ENCODE results near the gene RASSF3. TPM values are rescaled to one million over a fixed set of nuclear protein-coding genes. Genes with fewer than 3 reads are reported as not detected.

The RASSF3 gene
- total RNA-seq, 2 experiments from 2014 or later = 16.3 to 49.9 TPM

- Histone ChIP-seq H3K36me3 (ENCODE audit: insufficient read depth, low read length) (peaks cover 16% of the 10 kb centered on the region), H3K79me2 (ENCODE audit: insufficient read depth, low read depth, low read length) (peaks cover 45% of the 10 kb centered on the region), H3K9me2 (ENCODE audit: insufficient read depth, low read length) (no peaks in the 10 kb centered on the region), H2AFZ (ENCODE audit: low read length) (peak overlapping the region; percentile 79), H3K27ac (ENCODE audit: low read depth, low read length, poor library complexity, severe bottlenecking) (peak overlapping the region; percentile 81), H4K20me1 (ENCODE audit: insufficient read depth, low read length) (peaks cover 18% of the 10 kb centered on the region; the same call in 1 of the 2 replicates), H3K9me3 (ENCODE audit: low read length) (no peaks in the 10 kb centered on the region), H3K4me1 (ENCODE audit: insufficient read depth, low read length, poor library complexity, severe bottlenecking) (peaks cover 34% of the 10 kb centered on the region), H3K4me3 (ENCODE audit: low read depth, low read length, poor library complexity, severe bottlenecking) (peak overlapping the region; percentile 93), H3K4me2 (ENCODE audit: low read length) (peak overlapping the region; percentile 92)
- TF ChIP-seq CTCF (conservative IDR thresholded peaks at IDR 0.05; ENCODE audit: low read length) (no peak), EZH2phosphoT487 (IDR thresholded peaks at IDR 0.05; ENCODE audit: borderline replicate concordance, low read depth, low read length) (no peak)
- POLR2A ChIA-PET = interaction anchor here (0.7 to 2.9 kb wide), 17 partner anchors 10 to 202 kb away, joined by 3 to 19 read pairs (median 5); no protein-coding TSS in a partner anchor
- DNase-seq (ENCODE audit: low spot score) = peak; percentile 46
- intact Hi-C loops (cut with micrococcal nuclease; ENCODE audit: unreplicated experiment) = loop anchor here (2.0 to 5.0 kb wide), 4 partner anchors 62 to 205 kb away; partner anchors contain the start of genes GNS and XPOT
- BruUV-seq (replicated peaks) = TSS peak; percentile 94
- CTCF ChIA-PET (ENCODE audit: unreplicated experiment) = interaction anchor here (0.6 to 1.3 kb wide), 3 partner anchors 12 to 89 kb away, joined by 3 read pairs; no protein-coding TSS in a partner anchor
Measured at GRCh38 chr12:64609536-64610078, 688 bp upstream of the RASSF3 start.

GRCh38 chr12:64610660-64611340 is 505 bp downstream of the RASSF3 start:
- no TSS peak for BruUV-seq (replicated peaks)
- TF ChIP-seq EZH2phosphoT487 (IDR thresholded peaks at IDR 0.05; ENCODE audit: borderline replicate concordance, low read depth, low read length) (no peak), CTCF (conservative IDR thresholded peaks at IDR 0.05; ENCODE audit: low read length) (no peak)
- Histone ChIP-seq H3K9me2 (ENCODE audit: insufficient read depth, low read length) (no peaks in the 10 kb centered on the region), H3K4me1 (ENCODE audit: insufficient read depth, low read length, poor library complexity, severe bottlenecking) (peaks cover 45% of the 10 kb centered on the region), H4K20me1 (ENCODE audit: insufficient read depth, low read length) (peaks cover 18% of the 10 kb centered on the region; the same call in 1 of the 2 replicates), H3K27ac (ENCODE audit: low read depth, low read length, poor library complexity, severe bottlenecking) (peak overlapping the region; percentile 81), H3K79me2 (ENCODE audit: insufficient read depth, low read depth, low read length) (peaks cover 57% of the 10 kb centered on the region), H3K4me3 (ENCODE audit: low read depth, low read length, poor library complexity, severe bottlenecking) (peak overlapping the region; percentile 93), H2AFZ (ENCODE audit: low read length) (0 out of 2 replicates have a peak overlapping the region, but pooled peaks have one; percentile 8), H3K4me2 (ENCODE audit: low read length) (peak overlapping the region; percentile 88), H3K9me3 (ENCODE audit: low read length) (no peaks in the 10 kb centered on the region), H3K36me3 (ENCODE audit: insufficient read depth, low read length) (peaks cover 28% of the 10 kb centered on the region)
- peak; percentile 86 for DNase-seq (ENCODE audit: low spot score)
- ChIA-PET POLR2A (interaction anchor here (0.8 to 2.9 kb wide), 9 partner anchors 9 to 145 kb away, joined by 3 to 14 read pairs (median 4); no protein-coding TSS in a partner anchor), CTCF (ENCODE audit: unreplicated experiment) (interaction anchor here (0.6 to 1.3 kb wide), 5 partner anchors 16 to 120 kb away, joined by 3 to 6 read pairs (median 3); no protein-coding TSS in a partner anchor)
- intact Hi-C loops (cut with micrococcal nuclease; ENCODE audit: unreplicated experiment) = loop anchor here (1.0 to 2.0 kb wide), 4 partner anchors 60 to 206 kb away; partner anchors contain the start of genes GNS and XPOT

Measured in OCI-LY7 (cell line).